Right lobe of liver (tissue), 6 donors: Measurements from ENCODE around the gene PLAAT4. TPM values are rescaled to one million over a fixed set of nuclear protein-coding genes. Genes with fewer than 3 reads are reported as not detected.
A peak's percentile ranks its signal among the peaks of the same experiment; 100 is the strongest.

Source experiments
- ATAC-seq, 4 donors: fragments of 200-7000 bp; cut with Tn5 transposase; one replicate each; pipeline ENCODE4 v1.9.1; 2020; ENCODE audit warnings: mild to moderate bottlenecking in 4 of 4, moderate library complexity in 4 of 4
- DNase-seq, 3 donors: peaks; one replicate each; pipeline ENCODE4 v3.0.0-alpha.2; 2020
- H3K27ac ChIP-seq, 3 donors: fragments of 200-600 bp; one replicate each; pipeline ENCODE4 v1.8.0; 2022
- H3K27me3 ChIP-seq, 2 donors: fragments of 200-600 bp; one replicate each; pipeline ENCODE4 v1.8.0; 2022
- H3K36me3 ChIP-seq, 4 donors: fragments of 200-600 bp; sonication (generic) in 1 of 4; one replicate each; pipeline versions ENCODE4 v1.5.1 to v1.8.0; 2017 to 2022; ENCODE audit warnings: control low read depth in 1 of 4
- H3K4me1 ChIP-seq, 4 donors: fragments of 200-600 bp; sonication (generic) in 1 of 4; one replicate each; pipeline versions ENCODE4 v1.5.1 to v1.8.0; 2017 to 2022; ENCODE audit warnings: control low read depth in 1 of 4
- H3K4me3 ChIP-seq, 3 donors: fragments of 200-600 bp; one replicate each; pipeline ENCODE4 v1.8.0; 2022
- H3K9me3 ChIP-seq, 4 donors: fragments of 200-600 bp; sonication (generic) in 1 of 4; one replicate each; pipeline versions ENCODE4 v1.5.1 to v1.8.0; 2017 to 2022; ENCODE audit warnings: control low read depth in 1 of 4
- POLR2A ChIP-seq: fragments of 450-650 bp; IDR thresholded peaks from one replicate; pipeline ENCODE4 v1.6.1; 2017; ENCODE audit warnings: antibody characterized with exemption, mild to moderate bottlenecking
- WGBS: methylation state at CpG from one replicate; pipeline ENCODE4 v1.1.6; 2018; ENCODE audit warnings: low coverage, low lambda C conversion rate; ENCODE audit not compliant: insufficient coverage; ENCODE audit errors: missing lambda C conversion rate; 5-methylcytosine and 5-hydroxymethylcytosine counted together
- intact Hi-C, 2 donors: fragments of 100-400 bp; cut with DNase I; formaldehyde crosslinking; loops; one replicate each; pipeline versions ENCODE4 v1.11.2 to v1.14.1; 2022
- total RNA-seq, 6 experiments: library from RNA; depleted of rRNA in 2 of 6; stranded (reverse); fragments of >200 nt in 2 of 6; fragmentation: NEBNext Ultra II Directional in 3 of 6; extraction: Animal tissue kit (Norgen Biotek cat#: 25700) in 3 of 6; gene quantifications; one replicate each; pipeline versions ENCODE4 v1.1.0 to v1.2.4, GENCODE V29; 2016 to 2023
- TF ChIP-seq, protein P1 (sequence below), 4 donors: fragments of 200-600 bp in 3 of 4; fragments of 450-650 bp in 1 of 4; IDR thresholded peaks; one replicate each; pipeline versions ENCODE4 v1.5.1 to v1.8.0; 2016 to 2022; ENCODE audit warnings: antibody characterized with exemption in 4 of 4, mild to moderate bottlenecking in 2 of 4
- donor health status: DM: no; HTN: yes; CAD: no.
- donor health status: DM: no; HTN: no; CAD: no.
- donor health status: DM: no; HTN: no; CAD: no.
- donor health status: DM: no; HTN: yes; CAD: no.
- donor health status: DM: no; HTN: yes; CAD: no.

PLAAT4 gene
- total RNA-seq, 6 experiments from 2014 or later: 15.9 to 56.8 (median 47.0) TPM

DNA sequence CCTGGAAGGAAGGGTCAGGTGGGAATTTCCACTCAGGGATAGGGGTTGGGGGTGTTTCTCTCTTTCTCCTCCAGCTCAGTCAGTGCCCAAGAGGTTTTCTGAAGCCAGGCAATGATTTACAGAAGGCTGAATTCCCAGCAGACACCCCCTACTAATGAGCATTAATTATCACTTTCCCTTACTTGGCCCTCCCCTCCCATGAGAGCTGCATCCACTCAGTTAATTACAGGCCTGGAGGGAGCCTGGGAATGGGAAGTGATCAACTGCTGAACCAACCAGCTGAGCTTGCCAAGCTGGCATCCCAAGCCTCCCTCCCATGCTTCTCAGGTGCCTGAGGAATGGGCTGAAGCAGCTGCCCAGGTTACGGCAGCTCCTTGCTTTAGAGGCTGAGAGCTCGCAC, 29.7 kb upstream of the PLAAT4 start:
- no peak for TF ChIP-seq POLR2A
- TF ChIP-seq, protein P1, sequence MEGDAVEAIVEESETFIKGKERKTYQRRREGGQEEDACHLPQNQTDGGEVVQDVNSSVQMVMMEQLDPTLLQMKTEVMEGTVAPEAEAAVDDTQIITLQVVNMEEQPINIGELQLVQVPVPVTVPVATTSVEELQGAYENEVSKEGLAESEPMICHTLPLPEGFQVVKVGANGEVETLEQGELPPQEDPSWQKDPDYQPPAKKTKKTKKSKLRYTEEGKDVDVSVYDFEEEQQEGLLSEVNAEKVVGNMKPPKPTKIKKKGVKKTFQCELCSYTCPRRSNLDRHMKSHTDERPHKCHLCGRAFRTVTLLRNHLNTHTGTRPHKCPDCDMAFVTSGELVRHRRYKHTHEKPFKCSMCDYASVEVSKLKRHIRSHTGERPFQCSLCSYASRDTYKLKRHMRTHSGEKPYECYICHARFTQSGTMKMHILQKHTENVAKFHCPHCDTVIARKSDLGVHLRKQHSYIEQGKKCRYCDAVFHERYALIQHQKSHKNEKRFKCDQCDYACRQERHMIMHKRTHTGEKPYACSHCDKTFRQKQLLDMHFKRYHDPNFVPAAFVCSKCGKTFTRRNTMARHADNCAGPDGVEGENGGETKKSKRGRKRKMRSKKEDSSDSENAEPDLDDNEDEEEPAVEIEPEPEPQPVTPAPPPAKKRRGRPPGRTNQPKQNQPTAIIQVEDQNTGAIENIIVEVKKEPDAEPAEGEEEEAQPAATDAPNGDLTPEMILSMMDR (IDR thresholded peaks at IDR 0.05): no peak
- H3K36me3 ChIP-seq: no peaks in the 10 kb centered on the region
- WGBS: 100% methylated on average over 1 of the region's 2 CpGs
- intact Hi-C loops: no loop called here
- ATAC-seq: no peak
- H3K4me1 ChIP-seq: peaks cover 0 to 64% (median 13%) of the 10 kb centered on the region in 4 donors
- no peak overlapping the region for H3K27ac ChIP-seq
- no peak overlapping the region for H3K4me3 ChIP-seq
- no peaks in the 10 kb centered on the region for H3K9me3 ChIP-seq
- H3K27me3 ChIP-seq: no peaks in the 10 kb centered on the region
- DNase-seq: no peak

DNA sequence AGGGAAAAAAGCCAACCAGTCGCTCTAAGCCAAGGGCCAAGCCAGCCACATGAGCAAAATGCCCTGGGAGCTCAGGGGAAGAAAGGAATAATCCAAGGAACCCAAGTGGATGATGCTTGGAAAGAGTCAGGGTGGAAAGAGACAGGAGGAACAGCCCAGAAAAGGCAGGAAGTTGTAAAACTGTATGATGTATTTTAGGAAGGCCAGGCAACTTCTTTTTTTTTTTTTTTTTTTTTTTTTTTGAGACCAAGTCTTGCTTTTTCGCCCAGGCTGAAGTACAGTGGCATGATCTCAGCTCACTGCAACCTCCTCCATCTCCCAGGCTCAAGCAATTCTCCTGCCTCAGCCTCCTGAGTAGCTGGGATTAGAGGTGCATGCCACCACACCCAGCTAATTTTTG, 29.1 kb upstream of the PLAAT4 start:
- H3K4me3 ChIP-seq: no peak overlapping the region
- TF ChIP-seq, protein P1 (IDR thresholded peaks at IDR 0.05): no peak
- TF ChIP-seq POLR2A: no peak
- no peaks in the 10 kb centered on the region for H3K36me3 ChIP-seq
- WGBS: 69% methylated on average over 2 of the region's 2 CpGs
- H3K27ac ChIP-seq: no peak overlapping the region
- no peaks in the 10 kb centered on the region for H3K9me3 ChIP-seq
- H3K27me3 ChIP-seq: no peaks in the 10 kb centered on the region
- DNase-seq (no peak), ATAC-seq (no peak)
- peaks cover 0 to 59% (median 13%) of the 10 kb centered on the region in 4 donors for H3K4me1 ChIP-seq
- intact Hi-C loops: no loop called here

DNA sequence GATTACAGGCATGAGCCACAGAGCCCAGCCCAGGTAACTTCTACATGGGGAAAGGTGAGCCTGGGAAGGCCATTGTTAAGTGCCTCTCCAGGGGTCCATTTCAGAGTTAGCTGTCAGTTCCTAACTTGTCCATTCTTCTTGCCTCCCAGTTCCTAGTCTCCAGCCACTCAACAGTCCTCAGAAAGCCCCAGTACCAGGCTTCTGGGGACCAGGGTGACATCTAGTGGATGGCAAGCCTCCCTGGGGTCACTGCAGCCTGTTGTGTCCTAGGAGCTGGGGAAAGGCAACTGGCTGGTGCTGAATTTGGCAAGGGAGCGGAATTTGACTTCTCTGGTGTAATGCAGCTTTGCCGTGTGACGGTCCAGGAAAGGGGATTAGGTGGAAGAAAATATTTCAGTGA, 28.6 kb upstream of the PLAAT4 start:
- Histone ChIP-seq H3K36me3 (no peaks in the 10 kb centered on the region), H3K4me3 (no peak overlapping the region), H3K27me3 (no peaks in the 10 kb centered on the region), H3K9me3 (no peaks in the 10 kb centered on the region), H3K27ac (no peak overlapping the region), H3K4me1 (peaks cover 0 to 54% (median 13%) of the 10 kb centered on the region in 4 donors)
- intact Hi-C loops: no loop called here
- WGBS: 40% methylated on average over 3 of the region's 3 CpGs
- TF ChIP-seq, protein P1 (IDR thresholded peaks at IDR 0.05): peak; percentile 54 to 77 (median 66)
- no peak for TF ChIP-seq POLR2A
- DNase-seq (peak; percentile 72 to 89 (median 83)), ATAC-seq (peak; percentile 75 to 87 (median 82))

DNA sequence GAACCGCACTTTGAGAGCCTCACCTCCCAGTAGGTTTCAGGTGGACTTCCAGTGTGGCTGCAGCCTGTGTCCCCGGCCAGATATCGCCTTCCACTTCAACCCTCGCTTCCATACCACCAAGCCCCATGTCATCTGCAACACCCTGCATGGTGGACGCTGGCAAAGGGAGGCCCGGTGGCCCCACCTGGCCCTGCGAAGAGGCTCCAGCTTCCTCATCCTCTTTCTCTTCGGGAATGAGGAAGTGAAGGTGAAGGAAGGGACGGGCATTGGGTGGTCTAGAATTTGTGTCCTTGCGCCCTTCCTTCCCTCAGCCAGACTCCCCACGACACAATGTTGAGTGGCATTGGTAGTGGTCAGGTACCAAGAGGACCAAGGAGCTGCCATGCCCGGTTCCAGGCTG, 27.9 kb upstream of the PLAAT4 start:
- WGBS: 75% methylated on average over 7 of the region's 12 CpGs
- ATAC-seq (no peak), DNase-seq (no peak)
- no peaks in the 10 kb centered on the region for H3K36me3 ChIP-seq
- no peak overlapping the region for H3K4me3 ChIP-seq
- no peaks in the 10 kb centered on the region for H3K27me3 ChIP-seq
- intact Hi-C loops: no loop called here
- no peak overlapping the region for H3K27ac ChIP-seq
- TF ChIP-seq POLR2A: no peak
- TF ChIP-seq, protein P1 (IDR thresholded peaks at IDR 0.05): no peak
- H3K4me1 ChIP-seq: peaks cover 0 to 47% (median 13%) of the 10 kb centered on the region in 4 donors
- H3K9me3 ChIP-seq: no peaks in the 10 kb centered on the region
